ENCODE measurements around the gene SPTBN1.

GRCh38 chr2:54469484-54470053 is 13.4 kb downstream of the SPTBN1 start:
- TF ChIP-seq, protein P1, sequence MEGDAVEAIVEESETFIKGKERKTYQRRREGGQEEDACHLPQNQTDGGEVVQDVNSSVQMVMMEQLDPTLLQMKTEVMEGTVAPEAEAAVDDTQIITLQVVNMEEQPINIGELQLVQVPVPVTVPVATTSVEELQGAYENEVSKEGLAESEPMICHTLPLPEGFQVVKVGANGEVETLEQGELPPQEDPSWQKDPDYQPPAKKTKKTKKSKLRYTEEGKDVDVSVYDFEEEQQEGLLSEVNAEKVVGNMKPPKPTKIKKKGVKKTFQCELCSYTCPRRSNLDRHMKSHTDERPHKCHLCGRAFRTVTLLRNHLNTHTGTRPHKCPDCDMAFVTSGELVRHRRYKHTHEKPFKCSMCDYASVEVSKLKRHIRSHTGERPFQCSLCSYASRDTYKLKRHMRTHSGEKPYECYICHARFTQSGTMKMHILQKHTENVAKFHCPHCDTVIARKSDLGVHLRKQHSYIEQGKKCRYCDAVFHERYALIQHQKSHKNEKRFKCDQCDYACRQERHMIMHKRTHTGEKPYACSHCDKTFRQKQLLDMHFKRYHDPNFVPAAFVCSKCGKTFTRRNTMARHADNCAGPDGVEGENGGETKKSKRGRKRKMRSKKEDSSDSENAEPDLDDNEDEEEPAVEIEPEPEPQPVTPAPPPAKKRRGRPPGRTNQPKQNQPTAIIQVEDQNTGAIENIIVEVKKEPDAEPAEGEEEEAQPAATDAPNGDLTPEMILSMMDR (IDR thresholded peaks at IDR 0.05; ENCODE audit: low read length) = no peak
- no peak for TF ChIP-seq EZH2 (IDR thresholded peaks at IDR 0.05; ENCODE audit: borderline replicate concordance, low read length)

All from OCI-LY1 (cell line).